AG10803 (cell line): ENCODE measurements around the gene SF3B3.

Experiments
- DNase-seq: peaks from one replicate; pipeline ENCODE4 v3.0.0; 2010; ENCODE audit warnings: low read depth
- H3K4me3 ChIP-seq: 2 replicates; pipeline ENCODE4 v1.5.1; 2011; ENCODE audit warnings: mild to moderate bottlenecking, low read length, control low read depth
- CTCF ChIP-seq: conservative IDR thresholded peaks from 2 replicates; pipeline ENCODE4 v1.5.1; 2011; ENCODE audit warnings: mild to moderate bottlenecking, low read length, control low read depth, inconsistent platforms

Gene SF3B3

GRCh38 chr16:70565053-70565452, 41.4 kb downstream of the SF3B3 start:
- no peak for TF ChIP-seq CTCF
- no peak for DNase-seq
- no peak overlapping the region for H3K4me3 ChIP-seq

- TF ChIP-seq CTCF = no peak
- H3K4me3 ChIP-seq = no peak overlapping the region
- DNase-seq = no peak
These were observed 45.1 kb downstream of the SF3B3 start for GRCh38 chr16:70568601-70569237.

GRCh38 chr16:70569752-70570151, 46.1 kb downstream of the SF3B3 start:
- no peak for TF ChIP-seq CTCF
- no peak overlapping the region for H3K4me3 ChIP-seq
- DNase-seq = no peak

GRCh38 chr16:70570967-70571570, 47.5 kb downstream of the SF3B3 start:
- no peak for TF ChIP-seq CTCF
- no peak for DNase-seq
- H3K4me3 ChIP-seq = no peak overlapping the region

GRCh38 chr16:70571623-70572022, 48.0 kb downstream of the SF3B3 start:
- TF ChIP-seq CTCF = no peak
- H3K4me3 ChIP-seq = no peak overlapping the region
- no peak for DNase-seq

- H3K4me3 ChIP-seq = no peak overlapping the region
- no peak for TF ChIP-seq CTCF
- no peak for DNase-seq
These were observed 48.7 kb downstream of the SF3B3 start for GRCh38 chr16:70572050-70572925.

- DNase-seq = no peak
- no peak for TF ChIP-seq CTCF
- no peak overlapping the region for H3K4me3 ChIP-seq
These were observed 49.3 kb downstream of the SF3B3 start for GRCh38 chr16:70572926-70573270.
